HG03025 (cell line): ENCODE measurements around the gene MTARC2.
"Not testable (repeated sequence)": the region's sequence is repeated elsewhere in the genome, so short reads cannot be mapped to it uniquely, and the experiment has no call there.

Source experiments
- ATAC-seq: cut with Tn5 transposase; IDR thresholded peaks from one replicate; pipeline ENCODE4 v1.9.1; 2021; ENCODE audit warnings: mild to moderate bottlenecking, moderate library complexity; ENCODE audit not compliant: unreplicated experiment, low FRiP score

Gene MTARC2

GRCh38 chr1:220730486-220730885 is 17.6 kb upstream of the MTARC2 start:
- no peak for ATAC-seq

- ATAC-seq: no peak
Observed at GRCh38 chr1:220732137-220732536, 16.0 kb upstream of the MTARC2 start.

- no peak for ATAC-seq
Observed at GRCh38 chr1:220732621-220733020, 15.5 kb upstream of the MTARC2 start.

- peak; percentile 83 for ATAC-seq
Observed at GRCh38 chr1:220733086-220733601, 15.0 kb upstream of the MTARC2 start.

GRCh38 chr1:220734571-220735326 is 13.4 kb upstream of the MTARC2 start:
- no peak for ATAC-seq

- ATAC-seq: not testable (repeated sequence)
Observed at GRCh38 chr1:220736283-220736682, 11.8 kb upstream of the MTARC2 start.

GRCh38 chr1:220741349-220741748 is 6.8 kb upstream of the MTARC2 start:
- no peak for ATAC-seq

GRCh38 chr1:220741825-220742224 is 6.3 kb upstream of the MTARC2 start:
- no peak for ATAC-seq

GRCh38 chr1:220742520-220742919 is 5.6 kb upstream of the MTARC2 start:
- ATAC-seq: no peak

- no peak for ATAC-seq
Observed at GRCh38 chr1:220746851-220747250, 1.3 kb upstream of the MTARC2 start.

- peak; percentile 30 for ATAC-seq
Observed at GRCh38 chr1:220747437-220748088, 559 bp upstream of the MTARC2 start.

- ATAC-seq: no peak
Observed at GRCh38 chr1:220748936-220749335, 814 bp downstream of the MTARC2 start.

GRCh38 chr1:220750131-220750515 is 2.0 kb downstream of the MTARC2 start:
- ATAC-seq: no peak

- ATAC-seq: no peak
Observed at GRCh38 chr1:220751111-220751510, 3.0 kb downstream of the MTARC2 start.

- ATAC-seq: no peak
Observed at GRCh38 chr1:220754212-220754917, 6.2 kb downstream of the MTARC2 start.

- ATAC-seq: no peak
Observed at GRCh38 chr1:220754918-220755295, 6.8 kb downstream of the MTARC2 start.

GRCh38 chr1:220755309-220755708 is 7.2 kb downstream of the MTARC2 start:
- ATAC-seq: no peak

- no peak for ATAC-seq
Observed at GRCh38 chr1:220757441-220757840, 9.3 kb downstream of the MTARC2 start.

GRCh38 chr1:220759147-220759546 is 11.0 kb downstream of the MTARC2 start:
- ATAC-seq: no peak

GRCh38 chr1:220761688-220762427 is 13.7 kb downstream of the MTARC2 start:
- ATAC-seq: no peak

GRCh38 chr1:220764757-220765156 is 16.6 kb downstream of the MTARC2 start:
- no peak for ATAC-seq
